ENCODE data around the gene CLEC10A.
A peak's percentile ranks its signal among the peaks of the same experiment; 100 is the strongest.
"Not testable (repeated sequence)": the region's sequence is repeated elsewhere in the genome, so short reads cannot be mapped to it uniquely, and the experiment has no call there.

Gene CLEC10A

GRCh38 chr17:7058831-7059447, 21.1 kb downstream of the CLEC10A start:
- Mint-ChIP-seq H3K36me3 (ENCODE audit: insufficient read depth) (no peaks in the 10 kb centered on the region), H3K27ac (ENCODE audit: low read depth) (no peak overlapping the region), H3K4me1 (no peaks in the 10 kb centered on the region), H3K27me3 (peaks cover 37% of the 10 kb centered on the region), H3K4me3 (no peak overlapping the region), H3K9me3 (no peaks in the 10 kb centered on the region)
- DNase-seq (ENCODE audit: low spot score in 2 of 2), result no peak
- no peak for ATAC-seq (replicated peaks; ENCODE audit: extremely low read depth, poor library complexity, severe bottlenecking)

- no peaks in the 10 kb centered on the region for H3K36me3 Mint-ChIP-seq (ENCODE audit: insufficient read depth)
- no peak overlapping the region for H3K27ac Mint-ChIP-seq (ENCODE audit: low read depth)
- peaks cover 12% of the 10 kb centered on the region for H3K27me3 Mint-ChIP-seq
- DNase-seq (ENCODE audit: low spot score in 2 of 2), result no peak
- H3K4me3 Mint-ChIP-seq, result no peak overlapping the region
- peaks cover 5% of the 10 kb centered on the region for H3K4me1 Mint-ChIP-seq
- no peaks in the 10 kb centered on the region for H3K9me3 Mint-ChIP-seq
- ATAC-seq (replicated peaks; ENCODE audit: extremely low read depth, poor library complexity, severe bottlenecking), result no peak
Observed at GRCh38 chr17:7056386-7056785, 23.7 kb downstream of the CLEC10A start.

- H3K4me3 Mint-ChIP-seq; ATAC-seq (replicated peaks; ENCODE audit: extremely low read depth, poor library complexity, severe bottlenecking); H3K36me3 Mint-ChIP-seq (ENCODE audit: insufficient read depth); H3K27me3 Mint-ChIP-seq; DNase-seq (ENCODE audit: low spot score in 2 of 2); H3K27ac Mint-ChIP-seq (ENCODE audit: low read depth); H3K9me3 Mint-ChIP-seq: not testable (repeated sequence)
- peaks cover 24% of the 10 kb centered on the region for H3K4me1 Mint-ChIP-seq
Observed at GRCh38 chr17:7050583-7050982, 29.5 kb downstream of the CLEC10A start.

- ATAC-seq (replicated peaks; ENCODE audit: extremely low read depth, poor library complexity, severe bottlenecking) (no peak), DNase-seq (ENCODE audit: low spot score in 2 of 2) (no peak)
- Mint-ChIP-seq H3K27me3 (no peaks in the 10 kb centered on the region), H3K4me3 (no peak overlapping the region), H3K36me3 (ENCODE audit: insufficient read depth) (peaks cover 2% of the 10 kb centered on the region), H3K4me1 (peaks cover 24% of the 10 kb centered on the region), H3K9me3 (no peaks in the 10 kb centered on the region), H3K27ac (ENCODE audit: low read depth) (no peak overlapping the region)
Observed at GRCh38 chr17:7048968-7049367, 31.1 kb downstream of the CLEC10A start.

- peaks cover 29% of the 10 kb centered on the region for H3K4me1 Mint-ChIP-seq
- peak overlapping the region; percentile 79 for H3K4me3 Mint-ChIP-seq
- peak overlapping the region; percentile 60 for H3K27ac Mint-ChIP-seq (ENCODE audit: low read depth)
- peaks cover 2% of the 10 kb centered on the region for H3K36me3 Mint-ChIP-seq (ENCODE audit: insufficient read depth)
- no peaks in the 10 kb centered on the region for H3K9me3 Mint-ChIP-seq
- DNase-seq (ENCODE audit: low spot score in 2 of 2) (no peak), ATAC-seq (replicated peaks; ENCODE audit: extremely low read depth, poor library complexity, severe bottlenecking) (no peak)
- H3K27me3 Mint-ChIP-seq, result no peaks in the 10 kb centered on the region
Observed at GRCh38 chr17:7047566-7047965, 32.5 kb downstream of the CLEC10A start.

- not testable (repeated sequence) for H3K36me3 Mint-ChIP-seq (ENCODE audit: insufficient read depth); H3K9me3 Mint-ChIP-seq; H3K27me3 Mint-ChIP-seq
- Mint-ChIP-seq H3K4me3 (peak overlapping the region; percentile 79), H3K4me1 (peaks cover 32% of the 10 kb centered on the region), H3K27ac (ENCODE audit: low read depth) (peak overlapping the region; percentile 60)
- peak; percentile 48 for ATAC-seq (replicated peaks; ENCODE audit: extremely low read depth, poor library complexity, severe bottlenecking)
- DNase-seq (ENCODE audit: low spot score in 2 of 2), result peak in 1 of 2 donors; percentile 74
Observed at GRCh38 chr17:7046725-7047397, 33.2 kb downstream of the CLEC10A start.

GRCh38 chr17:7046127-7046724, 33.8 kb downstream of the CLEC10A start:
- ATAC-seq (replicated peaks; ENCODE audit: extremely low read depth, poor library complexity, severe bottlenecking), result peak; percentile 16
- Mint-ChIP-seq H3K4me3 (peak overlapping the region; percentile 79), H3K36me3 (ENCODE audit: insufficient read depth) (peaks cover 4% of the 10 kb centered on the region), H3K4me1 (peaks cover 38% of the 10 kb centered on the region), H3K27ac (ENCODE audit: low read depth) (peak overlapping the region; percentile 60), H3K27me3 (no peaks in the 10 kb centered on the region), H3K9me3 (no peaks in the 10 kb centered on the region)
- no peak for DNase-seq (ENCODE audit: low spot score in 2 of 2)

- H3K4me3 Mint-ChIP-seq, result peak overlapping the region; percentile 79
- ATAC-seq (replicated peaks; ENCODE audit: extremely low read depth, poor library complexity, severe bottlenecking) (peak; percentile 50), DNase-seq (ENCODE audit: low spot score in 2 of 2) (peak in 1 of 2 donors; percentile 47)
- peak overlapping the region; percentile 60 for H3K27ac Mint-ChIP-seq (ENCODE audit: low read depth)
- H3K9me3 Mint-ChIP-seq, result no peaks in the 10 kb centered on the region
- H3K4me1 Mint-ChIP-seq, result peaks cover 40% of the 10 kb centered on the region
- peaks cover 4% of the 10 kb centered on the region for H3K36me3 Mint-ChIP-seq (ENCODE audit: insufficient read depth)
- no peaks in the 10 kb centered on the region for H3K27me3 Mint-ChIP-seq
Observed at GRCh38 chr17:7045492-7046126, 34.4 kb downstream of the CLEC10A start.

GRCh38 chr17:7043497-7044198, 36.4 kb downstream of the CLEC10A start, which contains the start of gene SLC16A11:
TSS of gene SLC16A11 (minus strand) at chr17:7044092. CDS start at chr17:7043513, 579 bp downstream.
- DNase-seq (ENCODE audit: low spot score in 2 of 2), result no peak
- Mint-ChIP-seq H3K4me3 (peak within 1 kb of the TSS; percentile 82), H3K27me3 (no peaks in the 10 kb centered on the region), H3K36me3 (ENCODE audit: insufficient read depth) (peaks cover 4% of the 10 kb centered on the region), H3K4me1 (peaks cover 48% of the 10 kb centered on the region), H3K9me3 (no peaks in the 10 kb centered on the region), H3K27ac (ENCODE audit: low read depth) (peak within 1 kb of the TSS; percentile 94)
- ATAC-seq (replicated peaks; ENCODE audit: extremely low read depth, poor library complexity, severe bottlenecking), result no peak

GRCh38 chr17:7043182-7043496, 36.9 kb downstream of the CLEC10A start:
- Mint-ChIP-seq H3K27ac (ENCODE audit: low read depth) (peak overlapping the region; percentile 94), H3K36me3 (ENCODE audit: insufficient read depth) (peaks cover 4% of the 10 kb centered on the region), H3K9me3 (no peaks in the 10 kb centered on the region), H3K4me3 (peak overlapping the region; percentile 82), H3K27me3 (no peaks in the 10 kb centered on the region), H3K4me1 (peaks cover 53% of the 10 kb centered on the region)
- ATAC-seq (replicated peaks; ENCODE audit: extremely low read depth, poor library complexity, severe bottlenecking), result no peak
- DNase-seq (ENCODE audit: low spot score in 2 of 2), result no peak

- H3K27me3 Mint-ChIP-seq, result no peaks in the 10 kb centered on the region
- H3K27ac Mint-ChIP-seq (ENCODE audit: low read depth), result peak overlapping the region; percentile 94
- peak overlapping the region; percentile 82 for H3K4me3 Mint-ChIP-seq
- peak; percentile 29 to 31 for DNase-seq (ENCODE audit: low spot score in 2 of 2)
- peaks cover 4% of the 10 kb centered on the region for H3K36me3 Mint-ChIP-seq (ENCODE audit: insufficient read depth)
- H3K9me3 Mint-ChIP-seq, result no peaks in the 10 kb centered on the region
- peaks cover 52% of the 10 kb centered on the region for H3K4me1 Mint-ChIP-seq
- ATAC-seq (replicated peaks; ENCODE audit: extremely low read depth, poor library complexity, severe bottlenecking), result peak; percentile 27
Observed at GRCh38 chr17:7042501-7043181, 37.4 kb downstream of the CLEC10A start.
